K562 (cell line): ENCODE measurements around the gene ANAPC4. TPM values are rescaled to one million over a fixed set of nuclear protein-coding genes. Genes with fewer than 3 reads are reported as not detected.

ENCODE experiments used
- EP400 ChIP-seq: fragments of 450-650 bp; IDR thresholded peaks from 2 replicates; pipeline ENCODE4 v1.6.1; 2017; ENCODE audit warnings: antibody characterized with exemption, mild to moderate bottlenecking, moderate library complexity
- FOXA3 ChIP-seq, 2 experiments: fragments of 450-650 bp in 1 of 2; sonication (generic) in 1 of 2; formaldehyde crosslinking; IDR thresholded peaks in 1 of 2; conservative IDR thresholded peaks in 1 of 2; 2 replicates each; pipeline versions ENCODE4 v1.4.0 to v1.8.0; 2020 to 2022; ENCODE audit warnings: mild to moderate bottlenecking in 2 of 2, missing genetic modification reagents in 1 of 2
- HEY1 ChIP-seq: fragments of 250-450 bp; sonication (Bioruptor Pico); IDR thresholded peaks from 2 replicates; pipeline ENCODE4 v1.5.0; 2020; ENCODE audit warnings: mild to moderate bottlenecking, moderate library complexity, borderline replicate concordance
- HNRNPH1 ChIP-seq: fragments of 200-400 bp; formaldehyde crosslinking; optimal IDR thresholded peaks from 2 replicates; pipeline ENCODE3; 2017; ENCODE audit warnings: low read depth, mild to moderate bottlenecking, low read length, moderate library complexity
- NR2C1 ChIP-seq, 2 experiments: fragments of 450-650 bp; IDR thresholded peaks; 2 replicates each; pipeline ENCODE4 v1.6.1; 2017; ENCODE audit warnings: mild to moderate bottlenecking in 2 of 2, antibody characterized with exemption in 1 of 2, inconsistent platforms in 1 of 2, missing compliant biosample characterization in 1 of 2, missing genetic modification characterization in 1 of 2
- POLR2B ChIP-seq: fragments of 450-650 bp; IDR thresholded peaks from 2 replicates; pipeline ENCODE4 v1.6.1; 2018; ENCODE audit warnings: low read depth; ENCODE audit not compliant: partially characterized antibody
- RBM22 ChIP-seq: fragments of 200-400 bp; formaldehyde crosslinking; IDR thresholded peaks from 2 replicates; pipeline ENCODE4 v1.6.1; 2018; ENCODE audit warnings: low read length, low read depth; ENCODE audit not compliant: poor library complexity, severe bottlenecking
- SMAD3 ChIP-seq: fragments of 450-650 bp; formaldehyde crosslinking; conservative IDR thresholded peaks from 2 replicates; pipeline ENCODE4 v1.4.0; 2020; ENCODE audit warnings: mild to moderate bottlenecking
- TCFL5 ChIP-seq: fragments of 250-450 bp; sonication (Bioruptor Pico); conservative IDR thresholded peaks from 2 replicates; pipeline ENCODE4 v1.6.1; 2021; ENCODE audit warnings: mild to moderate bottlenecking, moderate library complexity, matching md5 sums
- ZBTB8A ChIP-seq: fragments of 450-650 bp; IDR thresholded peaks from 2 replicates; pipeline ENCODE4 v1.6.1; 2018; ENCODE audit warnings: mild to moderate bottlenecking, moderate library complexity; ENCODE audit not compliant: partially characterized antibody
- ZNF143 ChIP-seq: sonication (generic); formaldehyde crosslinking; IDR thresholded peaks from 2 replicates; pipeline ENCODE4 v1.9.0; 2022; ENCODE audit warnings: mild to moderate bottlenecking, missing genetic modification reagents
- ZNF318 ChIP-seq, 2 experiments: fragments of 450-650 bp; IDR thresholded peaks; 2 replicates each; pipeline ENCODE4 v1.6.1; 2016; ENCODE audit warnings: mild to moderate bottlenecking in 2 of 2, borderline replicate concordance in 1 of 2, low read depth in 1 of 2, moderate library complexity in 1 of 2
- ZNF583 ChIP-seq: fragments of 250-450 bp; sonication (Bioruptor Pico); IDR thresholded peaks from 2 replicates; pipeline ENCODE4 v1.4.0; 2020
- ZNF79 ChIP-seq: fragments of 250-450 bp; sonication (Bioruptor Pico); IDR thresholded peaks from 2 replicates; pipeline ENCODE4 v1.4.0; 2020; ENCODE audit warnings: low read depth, mild to moderate bottlenecking, moderate library complexity
- polyA plus RNA-seq, 8 experiments: library from polyadenylated mRNA; depleted of rRNA in 4 of 8; stranded (reverse) in 5 of 8; unstranded in 3 of 8; fragments of >200 nt; fragmentation: Nextera tagmentation in 2 of 8; fragmentation: Illumina TruSeq in 1 of 8; extraction: Ambion mirVana in 2 of 8; extraction: Trizol in 1 of 8; gene quantifications; 2 replicates each; pipeline versions ENCODE4 v1.2.1 to v1.2.3, GENCODE V29; 2011 to 2014; ENCODE audit warnings: inconsistent platforms in 1 of 8, missing spikeins in 1 of 8
- total RNA-seq, 7 experiments: library from RNA; depleted of rRNA in 6 of 7; stranded (reverse); fragments of >200 nt in 6 of 7; fragmentation: Illumina TruSeq in 2 of 7; extraction: Trizol in 2 of 7; gene quantifications; 2 replicates each; pipeline versions ENCODE4 v1.2.1 to v1.2.3, GENCODE V29; 2011 to 2021; ENCODE audit warnings: low replicate concordance in 1 of 7
- TF ChIP-seq, protein P1 (sequence below): fragments of 150-350 bp; conservative IDR thresholded peaks from 2 replicates; pipeline ENCODE4 v1.6.1; 2014; ENCODE audit warnings: low read length

The ANAPC4 gene
- total and polyA plus RNA-seq, 9 of the 15 experiments (the other 6 are each of a cell fraction or from before 2014, with no cell fraction given) = 23.9 to 47.0 (median 31.9) TPM

GRCh38 chr4:25379591-25379990 lies 2.5 kb downstream of the ANAPC4 start (continued):
- TF ChIP-seq ZNF318 (IDR thresholded peaks at IDR 0.05; ENCODE audit: borderline replicate concordance in 1 of 2, low read depth in 1 of 2) (no peak), RBM22 (no peak), NR2C1 (IDR thresholded peaks at IDR 0.05) (peak; percentile 36; the same call in 1 of the 2 replicates), NR2C1 (tag; IDR thresholded peaks at IDR 0.05) (peak; percentile 39; the same call in 1 of the 2 replicates), ZBTB8A (no peak), HEY1 (no peak), TCFL5 (CRISPR knock-in tag) (no peak), ZNF79 (CRISPR knock-in tag) (no peak), ZNF583 (no peak), SMAD3 (CRISPR knock-in tag) (no peak), EP400 (peak; percentile 51; the same call in 1 of the 2 replicates), FOXA3 (CRISPR knock-in tag; conservative IDR thresholded peaks at IDR 0.05 in 1 of 2, IDR thresholded peaks at IDR 0.05 in 1 of 2) (no peak), POLR2B (no peak), ZNF143 (no peak), HNRNPH1 (no peak)
- TF ChIP-seq, protein P1, sequence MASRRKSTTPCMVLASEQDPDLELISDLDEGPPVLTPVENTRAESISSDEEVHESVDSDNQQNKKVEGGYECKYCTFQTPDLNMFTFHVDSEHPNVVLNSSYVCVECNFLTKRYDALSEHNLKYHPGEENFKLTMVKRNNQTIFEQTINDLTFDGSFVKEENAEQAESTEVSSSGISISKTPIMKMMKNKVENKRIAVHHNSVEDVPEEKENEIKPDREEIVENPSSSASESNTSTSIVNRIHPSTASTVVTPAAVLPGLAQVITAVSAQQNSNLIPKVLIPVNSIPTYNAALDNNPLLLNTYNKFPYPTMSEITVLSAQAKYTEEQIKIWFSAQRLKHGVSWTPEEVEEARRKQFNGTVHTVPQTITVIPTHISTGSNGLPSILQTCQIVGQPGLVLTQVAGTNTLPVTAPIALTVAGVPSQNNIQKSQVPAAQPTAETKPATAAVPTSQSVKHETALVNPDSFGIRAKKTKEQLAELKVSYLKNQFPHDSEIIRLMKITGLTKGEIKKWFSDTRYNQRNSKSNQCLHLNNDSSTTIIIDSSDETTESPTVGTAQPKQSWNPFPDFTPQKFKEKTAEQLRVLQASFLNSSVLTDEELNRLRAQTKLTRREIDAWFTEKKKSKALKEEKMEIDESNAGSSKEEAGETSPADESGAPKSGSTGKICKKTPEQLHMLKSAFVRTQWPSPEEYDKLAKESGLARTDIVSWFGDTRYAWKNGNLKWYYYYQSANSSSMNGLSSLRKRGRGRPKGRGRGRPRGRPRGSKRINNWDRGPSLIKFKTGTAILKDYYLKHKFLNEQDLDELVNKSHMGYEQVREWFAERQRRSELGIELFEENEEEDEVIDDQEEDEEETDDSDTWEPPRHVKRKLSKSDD = no peak
